ENCODE results near the gene KCNAB1.
"Not testable (repeated sequence)": the region's sequence is repeated elsewhere in the genome, so short reads cannot be mapped to it uniquely, and the experiment has no call there.

Gene KCNAB1

DNA sequence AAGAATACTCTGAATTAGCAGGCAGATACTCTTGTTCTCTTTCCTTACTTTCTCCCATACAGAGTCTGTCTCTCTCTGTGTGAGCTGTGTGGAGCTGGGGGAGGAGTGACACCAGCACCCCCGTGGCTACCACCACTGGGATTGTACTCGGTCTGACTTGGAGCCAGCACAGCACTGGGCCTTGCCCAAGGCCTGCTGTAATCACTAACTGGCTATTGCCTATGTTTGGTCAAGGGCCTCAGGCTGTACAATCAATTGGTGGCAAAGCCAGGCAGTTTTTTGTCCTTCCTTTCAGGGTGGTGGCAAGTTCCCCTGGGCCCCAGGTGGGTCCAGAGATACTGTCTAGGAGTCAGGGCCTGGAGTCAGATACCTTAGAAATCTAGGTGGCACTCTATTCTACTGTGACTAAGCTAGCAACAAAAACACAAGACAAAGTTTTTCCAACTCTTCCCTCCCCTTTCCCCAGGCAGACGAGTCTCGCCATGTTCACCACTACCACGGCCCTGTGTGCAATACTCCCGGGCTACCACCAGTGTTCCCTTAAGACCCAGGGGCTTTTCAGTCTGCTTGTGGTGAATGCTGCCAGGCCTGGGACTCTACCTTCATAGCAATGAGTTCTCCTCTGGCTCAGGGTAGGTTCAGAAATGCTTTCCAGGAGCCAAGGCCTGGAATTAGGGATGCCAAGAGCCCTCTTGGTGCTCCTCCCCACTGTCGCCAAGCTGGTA lies 151.8 kb downstream of the KCNAB1 start:
- no peak for DNase-seq (ENCODE audit: low read depth)

DNA sequence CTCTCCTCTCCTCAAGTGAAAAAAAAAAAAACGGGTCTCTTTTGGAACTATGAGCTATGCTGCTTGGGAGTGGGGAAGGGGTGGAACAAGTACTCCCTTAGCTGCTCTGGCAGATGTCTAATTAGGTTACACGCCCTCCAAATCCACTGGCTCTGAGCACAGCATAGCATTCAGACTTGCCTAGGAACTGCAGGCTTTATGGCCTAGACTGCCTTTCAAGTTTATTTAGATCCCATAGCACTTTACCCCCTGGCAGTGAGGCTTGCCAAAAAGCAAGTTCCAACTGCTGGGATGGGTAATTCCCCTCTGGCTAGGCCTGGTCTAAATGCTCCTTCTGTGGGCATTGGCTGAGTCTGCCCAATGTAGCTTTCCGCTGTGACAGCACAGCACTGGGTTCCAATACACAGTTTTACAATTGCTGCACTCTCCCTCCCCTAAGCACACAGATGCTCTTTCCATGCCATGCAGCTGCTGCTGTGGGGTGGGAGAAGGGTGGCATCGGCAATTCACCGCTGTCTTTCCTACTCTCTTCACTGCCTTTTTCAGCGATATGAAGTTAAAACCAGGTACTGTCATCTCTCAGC lies 152.8 kb downstream of the KCNAB1 start:
- DNase-seq (ENCODE audit: low read depth): no peak

DNA sequence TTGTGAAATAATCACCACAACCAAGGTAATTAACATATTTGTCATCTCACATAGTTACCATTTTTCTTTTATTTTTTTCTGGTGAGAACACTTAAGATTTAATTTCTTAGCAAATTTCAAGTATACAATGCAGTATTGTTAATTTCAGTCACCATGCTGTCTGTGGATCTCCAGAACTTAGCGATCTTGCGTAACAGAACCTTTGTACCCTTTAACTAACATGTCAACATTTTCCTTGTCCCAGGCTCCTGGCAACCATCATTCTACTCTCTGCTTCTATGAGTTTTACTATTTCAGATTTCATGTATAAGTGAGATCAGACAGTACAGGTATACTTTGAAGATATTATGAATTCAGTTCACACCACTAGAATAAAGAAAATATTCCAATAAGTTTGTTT lies 154.4 kb downstream of the KCNAB1 start:
- DNase-seq (ENCODE audit: low read depth): no peak

DNA sequence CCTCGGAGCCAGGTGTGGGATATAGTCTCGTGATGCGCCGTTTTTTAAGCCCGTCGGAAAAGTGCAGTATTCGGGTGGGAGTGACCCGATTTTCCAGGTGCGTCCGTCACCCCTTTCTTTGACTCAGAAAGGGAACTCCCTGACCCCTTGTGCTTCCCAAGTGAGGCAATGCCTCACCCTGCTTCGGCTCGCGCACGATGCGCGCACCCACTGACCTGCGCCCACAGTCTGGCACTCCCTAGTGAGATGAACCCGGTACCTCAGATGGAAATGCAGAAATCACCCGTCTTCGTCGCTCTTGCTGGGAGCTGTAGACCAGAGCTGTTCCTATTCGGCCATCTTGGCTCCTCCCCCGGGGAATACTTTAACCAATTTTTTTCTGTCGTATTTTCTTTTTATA lies 164.3 kb downstream of the KCNAB1 start:
- not testable (repeated sequence) for DNase-seq (ENCODE audit: low read depth)

DNA sequence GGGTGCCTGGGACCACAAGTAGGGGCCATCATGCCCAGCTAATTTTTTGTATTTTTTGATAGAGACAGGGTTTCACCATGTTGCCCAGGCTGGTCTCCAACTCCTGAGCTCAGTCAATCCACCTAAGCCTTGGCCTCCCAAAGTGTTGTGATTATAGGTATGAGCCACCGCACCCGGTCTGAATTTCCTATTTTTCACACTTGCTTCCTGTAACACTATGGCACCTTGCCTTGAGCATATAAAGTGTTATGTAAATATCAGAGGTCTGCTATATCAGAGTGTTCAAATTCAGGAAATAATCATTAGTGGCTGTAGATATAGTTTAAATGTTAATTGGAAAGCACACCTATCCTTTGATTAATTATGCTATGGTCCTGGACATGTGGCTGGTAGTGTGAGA lies 165.2 kb downstream of the KCNAB1 start:
- DNase-seq (ENCODE audit: low read depth): no peak

DNA sequence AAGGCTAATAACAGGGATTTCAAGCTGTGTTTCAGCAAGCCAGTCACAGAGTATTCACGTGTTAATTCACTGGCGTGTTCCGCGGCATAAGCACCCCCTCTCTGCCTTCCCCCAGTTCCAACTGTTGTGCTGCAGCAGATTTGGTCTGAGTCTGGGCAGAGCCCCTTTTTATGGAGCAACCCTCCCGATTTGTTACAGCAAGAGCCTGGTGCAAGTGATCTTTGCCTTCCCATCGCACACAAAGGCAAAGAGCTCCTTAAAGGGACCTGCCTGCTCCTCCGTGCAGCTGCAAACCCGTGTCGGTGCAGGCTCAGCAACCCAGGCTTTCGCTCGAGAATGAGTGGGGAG lies 170.5 kb downstream of the KCNAB1 start:
- no peak for DNase-seq (ENCODE audit: low read depth)

DNA sequence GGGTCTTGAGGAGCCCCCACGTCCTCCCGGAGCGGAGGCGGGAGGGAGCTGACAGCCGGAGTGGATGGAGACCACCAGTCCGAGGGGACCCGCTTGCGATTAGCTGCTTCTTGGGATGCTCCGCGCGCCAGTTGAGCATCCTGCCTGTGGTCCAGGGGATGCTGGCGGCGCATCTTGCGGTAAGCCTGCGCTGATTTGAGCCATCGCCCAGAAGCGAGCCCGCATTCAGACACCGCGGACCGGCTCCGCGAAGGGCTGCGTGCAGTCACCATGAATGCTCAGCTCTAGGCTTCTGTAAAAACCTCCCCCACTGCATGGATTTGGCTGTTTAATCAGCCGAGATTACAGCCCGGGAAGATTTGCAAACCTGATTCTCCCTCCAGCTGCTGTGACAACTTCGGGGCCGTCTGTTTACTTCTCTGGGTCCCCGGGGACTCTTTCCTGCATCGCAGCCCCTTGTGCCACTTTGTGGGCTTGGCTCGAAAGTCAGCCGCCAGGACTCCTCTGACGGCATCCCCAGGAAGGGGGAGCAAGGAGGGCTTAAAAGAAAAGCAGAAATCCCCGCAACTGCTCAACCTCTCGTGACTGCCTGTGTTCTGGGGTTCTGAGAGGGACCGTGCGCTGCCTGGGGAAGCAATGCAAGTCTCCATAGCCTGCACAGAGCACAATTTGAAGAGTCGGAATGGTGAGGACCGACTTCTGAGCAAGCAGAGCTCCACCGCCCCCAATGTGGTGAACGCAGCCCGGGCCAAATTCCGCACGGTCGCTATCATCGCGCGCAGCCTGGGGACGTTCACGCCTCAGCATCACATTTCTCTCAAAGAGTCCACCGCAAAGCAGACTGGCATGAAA lies 171.1 kb downstream of the KCNAB1 start:
- DNase-seq (ENCODE audit: low read depth): no peak

DNA sequence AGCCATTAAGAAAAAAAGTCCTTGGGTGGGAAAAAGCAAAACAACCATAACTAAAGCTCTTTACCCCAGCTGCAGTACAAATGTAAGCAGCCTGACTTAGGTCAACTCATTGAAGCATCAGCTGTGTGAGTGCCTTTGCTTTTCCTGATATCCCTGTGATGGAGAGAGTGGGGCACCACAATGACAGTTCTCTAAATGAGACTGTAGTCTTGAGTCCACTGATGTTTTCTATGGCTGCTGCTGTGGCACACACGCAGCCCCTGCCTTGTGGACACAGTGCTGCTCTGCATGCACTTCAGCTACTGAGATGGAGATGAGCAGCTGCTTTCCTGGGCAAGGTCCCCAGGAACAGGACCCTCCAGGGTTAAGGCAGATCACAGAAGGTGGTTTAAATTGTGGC lies 173.2 kb downstream of the KCNAB1 start:
- DNase-seq (ENCODE audit: low read depth): no peak

DNA sequence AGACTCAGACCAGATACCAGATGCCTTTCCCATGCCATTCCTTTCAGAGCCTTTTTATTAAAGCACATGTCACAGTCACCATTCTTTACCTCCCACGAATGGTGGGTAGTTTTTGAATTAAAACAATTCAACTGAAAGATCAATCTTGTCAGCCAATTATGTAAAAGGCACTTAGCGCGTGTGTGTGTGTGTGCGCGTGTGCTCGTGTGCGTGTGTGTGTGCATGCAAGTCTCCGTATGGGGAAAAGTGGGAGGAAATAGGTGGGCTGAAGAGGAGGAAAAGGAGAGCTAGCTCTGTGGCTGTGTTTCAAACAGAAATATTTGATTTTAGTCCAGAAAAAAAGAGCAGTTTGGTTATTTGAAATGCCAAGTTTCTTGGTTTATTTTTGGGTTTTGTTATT lies 177.2 kb downstream of the KCNAB1 start:
- DNase-seq (ENCODE audit: low read depth): no peak

DNA sequence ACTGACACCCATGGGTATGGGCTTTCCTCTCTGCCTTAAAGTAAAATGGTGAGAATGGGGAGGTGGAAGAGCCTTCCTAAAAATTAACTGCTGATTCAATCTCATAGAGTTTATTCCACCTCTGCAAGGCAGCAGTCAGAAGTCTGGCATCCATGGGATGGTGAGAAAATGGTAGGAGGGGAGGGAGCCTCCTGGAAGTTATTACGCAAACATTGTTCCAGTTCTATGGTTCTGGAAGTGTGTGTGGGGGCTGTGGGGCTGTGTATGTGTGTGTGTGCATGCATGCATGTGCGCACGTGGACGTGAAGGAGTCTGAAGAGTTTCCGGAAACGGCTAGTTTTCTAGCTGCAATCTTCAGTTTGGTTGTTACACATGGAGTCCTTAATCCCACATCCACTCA lies 177.6 kb downstream of the KCNAB1 start:
- DNase-seq (ENCODE audit: low read depth): no peak

DNA sequence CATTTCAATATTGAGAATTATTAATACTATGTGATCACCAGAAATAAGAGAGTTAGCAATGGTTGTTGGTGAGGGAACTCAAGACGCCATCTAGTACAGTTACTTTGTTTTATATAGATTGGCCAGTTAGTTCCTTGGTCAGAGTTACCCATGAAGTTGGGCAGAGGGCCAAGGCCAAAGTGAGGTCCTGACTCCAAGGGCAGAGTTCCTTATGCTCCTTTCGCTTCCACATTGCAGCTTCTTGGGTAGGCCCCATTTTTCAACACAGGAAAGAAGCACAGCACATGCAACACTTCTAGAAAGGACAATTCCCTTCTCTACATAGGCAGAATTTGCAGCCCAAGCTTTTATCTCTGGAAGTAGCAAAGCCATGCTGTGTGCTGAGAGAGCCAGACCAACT lies 178.6 kb downstream of the KCNAB1 start:
- no peak for DNase-seq (ENCODE audit: low read depth)

DNA sequence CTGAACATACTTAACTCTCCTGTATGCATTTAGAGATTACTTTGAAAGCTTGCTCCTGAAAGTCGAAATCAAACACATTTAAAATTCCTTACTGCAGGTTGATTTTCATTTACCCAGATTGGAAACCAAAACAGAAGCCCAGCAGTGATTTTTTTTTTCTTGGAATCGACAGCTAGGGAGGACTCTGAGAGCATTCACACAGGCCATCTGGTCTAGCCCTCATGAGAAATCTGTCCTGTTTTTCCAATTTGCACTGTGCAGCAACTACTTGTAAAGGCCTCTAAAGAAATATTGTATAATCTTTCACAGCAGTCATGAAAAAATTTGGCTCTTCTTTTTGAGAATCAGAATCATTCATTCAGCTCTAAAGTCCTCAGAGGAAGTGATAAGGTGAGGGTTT lies 179.2 kb downstream of the KCNAB1 start:
- no peak for DNase-seq (ENCODE audit: low read depth)

DNA sequence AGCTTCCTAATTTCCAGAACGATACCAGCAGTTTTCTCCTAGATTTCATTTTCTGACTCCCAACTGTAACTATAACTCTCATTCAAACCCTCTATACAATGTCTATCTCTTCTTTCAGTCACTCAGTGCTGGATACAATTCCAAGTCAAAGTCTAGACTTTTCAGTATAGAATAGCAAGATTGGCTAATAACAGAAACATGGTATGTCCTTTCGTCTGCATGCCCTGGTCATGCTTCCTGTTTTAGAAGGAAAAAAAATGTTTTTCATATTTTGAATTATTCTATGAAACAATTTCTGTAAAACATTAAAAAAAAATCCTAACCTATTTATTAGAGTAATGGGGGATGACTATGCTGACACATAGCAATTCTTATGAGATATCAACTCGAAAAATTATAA lies 180.0 kb downstream of the KCNAB1 start:
- DNase-seq (ENCODE audit: low read depth): no peak

DNA sequence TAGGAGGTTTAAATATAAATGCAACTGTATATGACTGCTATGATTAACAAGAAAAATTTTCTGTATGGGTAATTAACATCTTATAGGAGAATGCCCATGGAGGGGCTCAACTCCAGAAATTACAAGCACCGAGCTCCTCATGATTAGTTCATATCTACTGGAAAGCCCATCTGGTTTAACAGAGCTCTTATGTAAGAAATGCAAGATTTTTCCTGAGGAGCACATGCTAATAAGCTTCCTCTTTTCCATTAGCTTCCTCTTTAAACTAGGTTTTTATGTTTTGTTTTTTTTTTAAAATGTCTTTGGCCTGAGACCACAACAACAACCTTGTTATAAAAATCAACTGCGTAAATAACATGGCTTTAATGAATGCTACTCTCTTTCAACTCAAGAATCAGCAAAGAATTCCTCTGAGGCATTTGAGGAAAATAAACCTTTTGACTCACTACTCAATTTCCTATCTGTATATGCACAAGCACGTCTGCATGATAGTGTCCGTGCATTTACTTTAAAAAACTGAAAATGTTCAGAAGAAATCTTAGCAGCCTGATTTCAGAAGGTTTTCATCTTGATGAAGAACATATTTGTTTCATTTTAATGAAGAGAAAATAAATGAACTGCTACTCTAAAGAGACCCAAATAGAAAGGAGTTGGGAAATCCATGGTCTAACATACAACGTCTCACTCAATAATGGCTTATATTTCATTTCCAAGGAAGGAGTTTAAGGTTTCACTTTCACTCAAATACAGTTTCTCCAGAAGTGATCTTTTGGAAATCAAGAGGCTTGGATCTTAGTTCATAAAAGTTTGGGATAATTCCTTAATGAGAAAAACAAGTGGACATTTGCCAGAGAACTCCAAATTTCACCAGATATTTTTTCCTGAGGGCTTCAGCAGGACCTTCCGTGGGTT lies 180.8 kb downstream of the KCNAB1 start:
- no peak for DNase-seq (ENCODE audit: low read depth)

DNA sequence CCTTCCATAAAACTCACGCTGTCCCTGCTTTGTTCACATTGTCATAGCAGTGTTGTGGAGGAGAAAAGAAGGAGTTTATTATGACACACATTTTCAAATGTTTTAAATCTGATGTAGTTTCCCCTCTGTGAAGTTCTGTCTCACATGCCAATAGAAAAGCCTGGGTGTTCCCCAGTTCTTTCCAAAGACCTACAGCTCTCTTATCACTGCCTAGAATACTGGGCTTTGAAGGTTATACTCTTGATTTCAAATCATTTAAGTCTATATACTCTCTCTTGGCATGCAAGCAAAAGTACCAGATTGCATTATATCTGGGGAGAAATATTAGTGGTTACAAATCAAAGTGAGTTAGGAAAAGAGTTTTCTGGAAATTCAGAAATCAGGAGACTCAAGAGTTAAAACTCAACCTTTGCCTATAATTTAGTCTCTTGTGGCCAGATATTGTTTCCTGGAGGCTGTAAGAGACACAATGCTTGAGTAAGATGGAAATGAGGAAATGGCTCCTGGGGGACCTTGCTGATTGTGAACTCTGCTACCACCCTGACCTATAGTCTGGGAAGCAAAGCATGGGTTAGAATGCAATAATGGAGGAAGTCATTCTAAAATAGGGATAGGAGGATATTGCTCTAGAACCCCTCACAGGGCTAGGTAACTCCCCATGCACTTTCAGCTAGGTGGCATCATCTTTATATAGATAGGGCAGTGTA lies 182.8 kb downstream of the KCNAB1 start:
- no peak for DNase-seq (ENCODE audit: low read depth)

DNA sequence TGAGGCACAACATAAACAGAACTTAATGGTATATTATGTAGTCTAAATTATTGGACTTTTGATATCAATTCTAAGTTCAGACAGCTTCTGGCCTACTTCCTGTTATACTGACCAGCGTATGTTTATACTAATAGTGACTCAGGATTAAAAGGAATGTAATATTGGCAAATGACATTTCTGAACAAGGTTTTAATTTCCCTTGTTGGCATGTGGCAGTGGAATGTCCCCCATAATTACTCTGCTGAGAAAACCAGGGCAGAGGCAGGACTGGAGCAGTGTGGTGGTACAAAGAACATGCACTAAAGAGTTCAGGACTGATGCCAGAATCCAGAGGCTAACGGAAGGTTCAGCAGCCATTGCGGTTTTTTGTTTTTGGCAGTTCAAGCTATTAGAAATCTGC lies 184.0 kb downstream of the KCNAB1 start:
- DNase-seq (ENCODE audit: low read depth): no peak

DNA sequence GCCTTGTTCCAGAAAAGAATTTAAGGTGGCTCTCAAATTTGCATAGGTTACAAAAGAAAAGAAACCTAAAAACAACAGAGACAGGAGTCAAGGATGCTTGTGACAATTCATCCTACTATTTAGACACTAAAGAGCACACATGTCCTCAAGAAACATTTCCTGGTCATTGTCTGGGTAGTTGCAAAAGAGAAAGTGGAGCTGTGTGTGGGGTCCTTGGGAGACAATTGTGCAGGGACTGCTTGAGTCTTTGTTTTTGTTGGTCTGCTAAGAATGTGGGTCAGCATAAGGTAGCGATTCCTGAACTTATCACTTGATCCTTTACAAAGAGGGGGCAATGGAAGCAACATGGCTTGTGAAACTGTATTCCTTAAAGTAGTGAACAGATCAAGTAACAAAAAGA lies 185.3 kb downstream of the KCNAB1 start:
- no peak for DNase-seq (ENCODE audit: low read depth)

DNA sequence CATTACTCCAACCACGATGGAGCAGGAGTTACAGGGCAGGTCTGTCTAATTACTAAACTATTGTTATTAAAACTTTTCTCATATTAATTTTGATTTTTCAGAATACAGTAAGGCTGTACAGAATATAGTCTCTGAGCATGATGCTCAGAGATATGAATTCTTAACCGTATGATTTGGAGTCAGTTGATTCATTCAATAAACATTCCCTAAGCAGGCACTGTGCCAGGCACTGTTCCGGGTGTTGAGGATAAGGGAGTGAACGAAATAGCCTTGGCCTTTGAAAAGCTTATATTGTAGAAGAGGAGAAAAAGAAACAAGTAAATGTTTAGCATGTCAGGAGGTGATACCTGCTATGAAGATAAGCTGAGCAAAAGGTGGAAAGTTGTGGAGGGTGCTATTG lies 187.3 kb downstream of the KCNAB1 start:
- DNase-seq (ENCODE audit: low read depth): peak; percentile 66

DNA sequence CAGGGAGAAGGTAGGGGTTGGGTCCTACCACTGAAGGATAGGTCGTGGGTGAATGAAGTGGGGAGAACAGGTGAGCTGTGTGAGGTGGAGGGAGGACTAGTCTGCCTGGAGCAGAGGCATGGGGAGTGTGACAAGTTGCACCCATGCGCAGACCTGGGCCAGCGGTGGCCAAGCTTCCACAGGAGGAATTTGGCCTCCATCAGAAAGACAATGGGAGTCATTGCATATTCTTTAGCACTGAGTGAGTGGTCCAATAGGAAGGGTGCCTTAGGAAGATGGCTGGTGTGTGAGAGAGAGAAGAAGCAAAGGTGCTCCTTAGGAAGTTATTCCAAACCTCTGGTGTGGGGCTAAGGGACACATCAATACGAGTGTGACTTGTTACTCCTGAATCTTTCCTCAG lies 191.1 kb downstream of the KCNAB1 start:
- no peak for DNase-seq (ENCODE audit: low read depth)

DNA sequence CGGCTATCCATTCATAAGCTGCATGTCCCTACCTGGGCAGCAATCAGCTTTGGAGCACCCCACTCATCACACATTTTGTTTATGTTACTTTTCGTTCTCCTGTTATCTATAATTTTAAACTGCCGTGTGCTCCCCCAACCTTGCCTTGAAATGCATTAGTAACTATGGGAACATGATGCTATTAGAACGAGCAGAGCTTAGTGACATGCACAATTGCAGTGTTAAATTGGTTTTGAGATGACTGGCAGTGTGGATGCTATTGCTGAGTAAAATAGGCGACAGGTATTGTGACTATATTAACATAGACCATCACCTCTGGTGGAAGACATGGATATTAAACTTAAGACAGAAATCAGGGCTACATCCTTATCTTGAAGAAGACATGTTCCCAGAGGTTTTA lies 191.6 kb downstream of the KCNAB1 start:
- DNase-seq (ENCODE audit: low read depth): no peak

DNA sequence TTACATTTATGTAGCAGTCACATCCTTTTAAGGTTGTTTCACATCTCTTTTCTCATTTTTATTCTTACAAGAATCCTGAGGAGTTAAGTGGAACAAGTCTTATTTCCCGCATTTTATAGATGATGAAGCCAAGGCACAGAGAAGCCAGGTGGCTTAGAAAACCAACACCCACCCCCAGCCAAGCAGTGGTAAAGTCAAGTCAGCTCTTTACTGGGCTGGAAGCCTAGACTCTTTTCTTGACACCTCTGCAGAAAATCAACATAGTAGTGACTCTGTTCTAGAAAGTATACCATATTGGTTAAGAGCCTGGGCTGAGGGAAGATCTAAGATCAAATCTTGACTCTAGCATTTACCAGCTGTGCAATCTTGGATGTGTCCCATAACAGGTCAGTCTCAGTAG lies 195.7 kb downstream of the KCNAB1 start:
- no peak for DNase-seq (ENCODE audit: low read depth)
